HG03439 (cell line): Measurements from ENCODE around the gene PRPF40B.

ENCODE experiments used
- ATAC-seq: cut with Tn5 transposase; IDR thresholded peaks from one replicate; pipeline ENCODE4 v1.9.1; 2021; ENCODE audit warnings: mild to moderate bottlenecking, moderate library complexity; ENCODE audit not compliant: unreplicated experiment

Gene PRPF40B

GRCh38 chr12:49680075-49680474 lies 56.7 kb downstream of the PRPF40B start:
- no peak for ATAC-seq

GRCh38 chr12:49683599-49684309 lies 60.4 kb downstream of the PRPF40B start:
- ATAC-seq, result no peak

DNA sequence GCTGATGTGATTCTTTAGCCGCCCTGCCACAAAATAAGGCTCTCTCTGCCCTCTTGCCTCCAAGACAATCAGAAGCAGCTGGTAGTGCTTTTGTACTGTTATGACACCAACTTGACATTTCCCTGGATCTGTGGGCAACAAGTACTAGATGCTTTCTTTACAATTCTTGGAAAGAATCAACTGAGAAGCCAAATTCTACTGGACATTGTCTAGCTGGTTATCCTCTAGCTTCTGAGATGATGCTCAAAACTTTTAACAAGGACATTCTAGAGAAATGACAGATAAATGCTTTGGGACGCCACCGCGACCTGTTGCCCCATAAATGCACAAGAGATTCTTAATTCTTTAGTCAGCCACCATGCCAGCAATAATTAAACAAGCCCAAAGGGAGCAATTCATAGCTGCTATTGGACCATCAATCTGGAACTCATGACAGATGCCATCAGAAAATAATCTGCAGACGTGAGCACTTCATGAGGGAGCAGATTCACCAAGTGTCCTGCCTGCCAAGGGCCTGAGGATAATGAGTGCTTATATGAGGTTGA lies 61.0 kb downstream of the PRPF40B start:
- ATAC-seq, result no peak

- no peak for ATAC-seq
These were observed 64.6 kb downstream of the PRPF40B start for GRCh38 chr12:49687941-49688340.

GRCh38 chr12:49689237-49689636 lies 65.9 kb downstream of the PRPF40B start:
- no peak for ATAC-seq

GRCh38 chr12:49689785-49690184 lies 66.4 kb downstream of the PRPF40B start:
- ATAC-seq, result no peak

GRCh38 chr12:49692851-49693250 lies 69.5 kb downstream of the PRPF40B start:
- no peak for ATAC-seq

- ATAC-seq, result no peak
These were observed 70.6 kb downstream of the PRPF40B start for GRCh38 chr12:49693931-49694444.
